Neural progenitor cell (in vitro differentiated cells): ENCODE data around the gene FAM193B. TPM values are rescaled to one million over a fixed set of nuclear protein-coding genes. Genes with fewer than 3 reads are reported as not detected.

Experiments used
- DNase-seq: peaks from one replicate; pipeline ENCODE4 v3.0.0-alpha.2; 2016; ENCODE audit warnings: low spot score
- H2AFZ ChIP-seq: fragments of 200-600 bp; sonication (generic); replicated peaks from 2 replicates; pipeline ENCODE4 v1.6.1; 2016; ENCODE audit warnings: antibody characterized with exemption
- H3F3A ChIP-seq: fragments of 200-600 bp; sonication (generic); 2 replicates; pipeline ENCODE4 v1.6.1; 2016; ENCODE audit warnings: antibody characterized with exemption, low read depth
- H3K27ac ChIP-seq: fragments of 200-600 bp; sonication (generic); 2 replicates; pipeline ENCODE4 v1.5.1; 2016; ENCODE audit warnings: mild to moderate bottlenecking
- H3K27me3 ChIP-seq: fragments of 200-600 bp; sonication (generic); 2 replicates; pipeline ENCODE4 v1.6.1; 2016; ENCODE audit warnings: mild to moderate bottlenecking, moderate library complexity
- H3K36me3 ChIP-seq: fragments of 200-600 bp; sonication (generic); 2 replicates; pipeline ENCODE4 v1.5.1; 2016
- H3K4me1 ChIP-seq: fragments of 200-600 bp; sonication (generic); 2 replicates; pipeline ENCODE4 v1.6.1; 2016; ENCODE audit warnings: mixed run types
- H3K4me2 ChIP-seq: fragments of 200-600 bp; sonication (generic); 2 replicates; pipeline ENCODE4 v1.6.1; 2016
- H3K4me3 ChIP-seq: fragments of 200-600 bp; sonication (generic); 2 replicates; pipeline ENCODE4 v1.5.1; 2016
- H3K79me2 ChIP-seq: fragments of 200-600 bp; sonication (generic); 2 replicates; pipeline ENCODE4 v1.6.1; 2016; ENCODE audit warnings: low read depth
- H3K9ac ChIP-seq: fragments of 200-600 bp; sonication (generic); 2 replicates; pipeline ENCODE4 v1.6.1; 2016
- H3K9me3 ChIP-seq: fragments of 200-600 bp; sonication (generic); 2 replicates; pipeline ENCODE4 v1.5.1; 2016; ENCODE audit warnings: low read depth
- H4K20me1 ChIP-seq: fragments of 200-600 bp; sonication (generic); 2 replicates; pipeline ENCODE4 v1.6.1; 2016; ENCODE audit warnings: low read depth
- H3K27ac Mint-ChIP-seq: 3 replicates; pipeline ENCODE4 v1.8.0; 2021; ENCODE audit warnings: mixed read lengths
- H3K27me3 Mint-ChIP-seq: 2 replicates; pipeline ENCODE4 v1.8.0; 2022; ENCODE audit warnings: low read depth, mild to moderate bottlenecking, inconsistent platforms, moderate library complexity, mixed read lengths; ENCODE audit not compliant: insufficient read depth
- H3K36me3 Mint-ChIP-seq: 3 replicates; pipeline ENCODE4 v1.8.0; 2021; ENCODE audit warnings: mixed read lengths
- H3K4me1 Mint-ChIP-seq: 3 replicates; pipeline ENCODE4 v1.8.0; 2021; ENCODE audit warnings: mixed read lengths
- H3K4me3 Mint-ChIP-seq: 3 replicates; pipeline ENCODE4 v1.8.0; 2021; ENCODE audit warnings: mild to moderate bottlenecking, moderate library complexity, mixed read lengths
- H3K9me3 Mint-ChIP-seq: 3 replicates; pipeline ENCODE4 v1.8.0; 2020; ENCODE audit warnings: mixed read lengths
- CTCF ChIP-seq: fragments of 200-600 bp; sonication (generic); IDR thresholded peaks from 2 replicates; pipeline ENCODE4 v1.5.1; 2017; ENCODE audit warnings: antibody characterized with exemption, mild to moderate bottlenecking
- EZH2 ChIP-seq: fragments of 200-600 bp; sonication (generic); IDR thresholded peaks from 2 replicates; pipeline ENCODE4 v1.6.1; 2017; ENCODE audit warnings: antibody characterized with exemption, mild to moderate bottlenecking, moderate library complexity
- EZH2phosphoT487 ChIP-seq: fragments of 200-600 bp; sonication (generic); IDR thresholded peaks from 2 replicates; pipeline ENCODE4 v1.6.1; 2017; ENCODE audit warnings: antibody characterized with exemption
- total RNA-seq: library from RNA; depleted of rRNA; stranded (reverse); fragments of >200 nt; gene quantifications from 2 replicates; pipeline ENCODE4 v1.2.3, GENCODE V29; 2015; ENCODE audit warnings: low replicate concordance

FAM193B gene
- total RNA-seq, 1 donor from 2014 or later, result 42.5 TPM

- Histone ChIP-seq H3K36me3 (no peaks in the 10 kb centered on the region), H3K79me2 (peaks cover 58% of the 10 kb centered on the region), H4K20me1 (peaks cover 54% of the 10 kb centered on the region), H3K27ac (peak overlapping the region; percentile 13), H3K4me3 (peak overlapping the region; percentile 100), H3K9me3 (no peaks in the 10 kb centered on the region), H3F3A (peaks cover 43% of the 10 kb centered on the region), H3K4me2 (peak overlapping the region; percentile 99), H3K9ac (peak overlapping the region; percentile 93), H3K27me3 (no peaks in the 10 kb centered on the region), H2AFZ (no peak overlapping the region), H3K4me1 (peaks cover 38% of the 10 kb centered on the region)
- Mint-ChIP-seq H3K27me3 (peaks cover 27% of the 10 kb centered on the region), H3K36me3 (peaks cover 19% of the 10 kb centered on the region), H3K9me3 (no peaks in the 10 kb centered on the region), H3K4me3 (peak overlapping the region; percentile 90), H3K4me1 (peaks cover 56% of the 10 kb centered on the region), H3K27ac (peak overlapping the region; percentile 82)
- TF ChIP-seq EZH2, result no peak
- no peak for TF ChIP-seq CTCF
- TF ChIP-seq EZH2phosphoT487, result no peak
- DNase-seq, result no peak
Observed at GRCh38 chr5:177471610-177472356, 82.6 kb downstream of the FAM193B start.

- Mint-ChIP-seq H3K4me3 (peak overlapping the region; percentile 90), H3K27me3 (peaks cover 27% of the 10 kb centered on the region), H3K9me3 (peaks cover 1% of the 10 kb centered on the region), H3K4me1 (peaks cover 51% of the 10 kb centered on the region), H3K27ac (peak overlapping the region; percentile 99), H3K36me3 (peaks cover 26% of the 10 kb centered on the region)
- Histone ChIP-seq H3K27me3 (no peaks in the 10 kb centered on the region), H3K36me3 (peaks cover 6% of the 10 kb centered on the region), H3K9me3 (no peaks in the 10 kb centered on the region), H3K4me2 (peak overlapping the region; percentile 99), H3K79me2 (peaks cover 66% of the 10 kb centered on the region), H3K9ac (peak overlapping the region; percentile 29), H4K20me1 (peaks cover 52% of the 10 kb centered on the region), H3F3A (peaks cover 48% of the 10 kb centered on the region), H3K4me1 (peaks cover 38% of the 10 kb centered on the region), H2AFZ (no peak overlapping the region), H3K4me3 (peak overlapping the region; percentile 100), H3K27ac (peak overlapping the region; percentile 70)
- no peak for DNase-seq
- TF ChIP-seq EZH2phosphoT487 (no peak), CTCF (no peak), EZH2 (no peak)
Observed at GRCh38 chr5:177470759-177471536, 83.4 kb downstream of the FAM193B start.

Other genes starting within 250 kb of the FAM193B start
- 31.1 and 65.4 TPM in 2 replicates for gene MXD3, start 242.7 kb downstream of the FAM193B start, total RNA-seq
- 96.5 and 116 TPM in 2 replicates for gene LMAN2, start 202.9 kb downstream of the FAM193B start, total RNA-seq
- 3.2 and 19.0 TPM in 2 replicates for gene RGS14, start 196.6 kb downstream of the FAM193B start, total RNA-seq
- not detected in 2 replicates for gene SLC34A1, start 170.1 kb downstream of the FAM193B start, total RNA-seq
- gene PFN3, start 153.9 kb downstream of the FAM193B start, total RNA-seq, result not detected in 2 replicates
- 2.0 TPM in 1 of 2 replicates, not detected in the other for gene F12, start 145.0 kb downstream of the FAM193B start, total RNA-seq
- 24.0 and 50.6 TPM in 2 replicates for gene GRK6, start 127.9 kb downstream of the FAM193B start, total RNA-seq
- 4.5 and 31.7 TPM in 2 replicates for gene PRR7, start 107.7 kb downstream of the FAM193B start, total RNA-seq
- gene DBN1, start 80.9 kb downstream of the FAM193B start, total RNA-seq, result 113 and 338 TPM in 2 replicates
- gene PDLIM7, start 57.0 kb downstream of the FAM193B start, total RNA-seq, result 38.7 and 208 TPM in 2 replicates
- gene DOK3, start 44.7 kb downstream of the FAM193B start, total RNA-seq, result 0.54 and 0.93 TPM in 2 replicates
- gene DDX41, start 37.6 kb downstream of the FAM193B start, total RNA-seq, result 60.7 and 118 TPM in 2 replicates
- gene TMED9, start 37.6 kb upstream of the FAM193B start, total RNA-seq, result 30.9 and 49.0 TPM in 2 replicates
- 11.6 and 23.1 TPM in 2 replicates for gene B4GALT7, start 45.6 kb upstream of the FAM193B start, total RNA-seq
- 0.50 TPM in 1 of 2 replicates, not detected in the other for gene FAM153A, start 228.3 kb upstream of the FAM193B start, total RNA-seq